ENCODE data around the gene CDC42EP5.

CDC42EP5 gene

GRCh38 chr19:54455786-54456422, 17.2 kb downstream of the CDC42EP5 start:
- DNase-seq (ENCODE audit: extremely low spot score), result no peak
- TF ChIP-seq HDGF (IDR thresholded peaks at IDR 0.05; ENCODE audit: borderline replicate concordance), result no peak
- TF ChIP-seq ELF4 (IDR thresholded peaks at IDR 0.05), result no peak
- TF ChIP-seq FOXA1 (IDR thresholded peaks at IDR 0.05), result no peak
- TF ChIP-seq SP1 (IDR thresholded peaks at IDR 0.05), result no peak
- POLR2A ChIA-PET, result no interaction called here
- CTCF ChIA-PET, result no interaction called here

GRCh38 chr19:54454781-54455675, 18.1 kb downstream of the CDC42EP5 start:
- ChIA-PET CTCF (no interaction called here), POLR2A (interaction anchor here (0.7 to 2.0 kb wide), 2 partner anchors 7 to 9 kb away, joined by 3 to 5 read pairs; partner anchors contain the start of gene LENG9)
- TF ChIP-seq SUZ12 (IDR thresholded peaks at IDR 0.05), result no peak
- TF ChIP-seq FOXM1 (IDR thresholded peaks at IDR 0.05; ENCODE audit: borderline replicate concordance), result no peak
- no peak for TF ChIP-seq ZNF384 (IDR thresholded peaks at IDR 0.05)
- no peak for TF ChIP-seq TARDBP (IDR thresholded peaks at IDR 0.05)
- TF ChIP-seq FOXA1 (IDR thresholded peaks at IDR 0.05), result no peak
- no peak for TF ChIP-seq HDGF (IDR thresholded peaks at IDR 0.05; ENCODE audit: borderline replicate concordance)
- TF ChIP-seq FOXK2 (IDR thresholded peaks at IDR 0.05), result no peak
- TF ChIP-seq CTBP1 (IDR thresholded peaks at IDR 0.05; ENCODE audit: borderline replicate concordance), result no peak
- TF ChIP-seq L3MBTL2 (conservative IDR thresholded peaks at IDR 0.05), result no peak
- TF ChIP-seq SP1 (IDR thresholded peaks at IDR 0.05), result no peak
- no peak for TF ChIP-seq LEF1 (IDR thresholded peaks at IDR 0.05; ENCODE audit: borderline replicate concordance)
- no peak for TF ChIP-seq NFRKB (IDR thresholded peaks at IDR 0.05)
- TF ChIP-seq ELF4 (IDR thresholded peaks at IDR 0.05), result no peak
- TF ChIP-seq BHLHE40 (IDR thresholded peaks at IDR 0.05; ENCODE audit: borderline replicate concordance), result no peak
- no peak for TF ChIP-seq PKNOX1 (IDR thresholded peaks at IDR 0.05)
- no peak for TF ChIP-seq ARNT (IDR thresholded peaks at IDR 0.05)
- no peak for DNase-seq (ENCODE audit: extremely low spot score)

- CTCF ChIA-PET, result no interaction called here
Observed at GRCh38 chr19:54453921-54454780, 18.9 kb downstream of the CDC42EP5 start.

GRCh38 chr19:54452626-54453025, 20.5 kb downstream of the CDC42EP5 start:
- ChIA-PET POLR2A (interaction anchor here (2.0 kb wide), 1 partner anchor 9 kb away, joined by 5 read pairs; no protein-coding TSS in a partner anchor), CTCF (no interaction called here)
- TF ChIP-seq LEF1 (IDR thresholded peaks at IDR 0.05; ENCODE audit: borderline replicate concordance) (no peak), SP1 (IDR thresholded peaks at IDR 0.05) (no peak), ARNT (IDR thresholded peaks at IDR 0.05) (no peak), ELF4 (IDR thresholded peaks at IDR 0.05) (no peak), PKNOX1 (IDR thresholded peaks at IDR 0.05) (no peak), SUZ12 (IDR thresholded peaks at IDR 0.05) (no peak), HDGF (IDR thresholded peaks at IDR 0.05; ENCODE audit: borderline replicate concordance) (no peak), TARDBP (IDR thresholded peaks at IDR 0.05) (no peak), ZNF384 (IDR thresholded peaks at IDR 0.05) (no peak), NFRKB (IDR thresholded peaks at IDR 0.05) (no peak), FOXM1 (IDR thresholded peaks at IDR 0.05; ENCODE audit: borderline replicate concordance) (no peak), CTBP1 (IDR thresholded peaks at IDR 0.05; ENCODE audit: borderline replicate concordance) (no peak), L3MBTL2 (conservative IDR thresholded peaks at IDR 0.05) (no peak), FOXK2 (IDR thresholded peaks at IDR 0.05) (no peak), FOXA1 (IDR thresholded peaks at IDR 0.05) (no peak)
- no peak for DNase-seq (ENCODE audit: extremely low spot score)

More at GRCh38 chr19:54453921-54454780, 18.9 kb downstream of the CDC42EP5 start:
- no peak for DNase-seq (ENCODE audit: extremely low spot score)
- POLR2A ChIA-PET, result interaction anchor here (0.7 to 2.0 kb wide), 2 partner anchors 8 to 9 kb away, joined by 3 to 5 read pairs; partner anchors contain the start of gene LENG9
- TF ChIP-seq L3MBTL2 (conservative IDR thresholded peaks at IDR 0.05) (no peak), ELF4 (IDR thresholded peaks at IDR 0.05) (no peak), ZNF384 (IDR thresholded peaks at IDR 0.05) (no peak), FOXM1 (IDR thresholded peaks at IDR 0.05; ENCODE audit: borderline replicate concordance) (no peak), LEF1 (IDR thresholded peaks at IDR 0.05; ENCODE audit: borderline replicate concordance) (no peak), SP1 (IDR thresholded peaks at IDR 0.05) (no peak), TARDBP (IDR thresholded peaks at IDR 0.05) (no peak), FOXA1 (IDR thresholded peaks at IDR 0.05) (no peak)

- ChIA-PET POLR2A (no interaction called here), CTCF (no interaction called here)
- no peak for DNase-seq (ENCODE audit: extremely low spot score)
- no peak for TF ChIP-seq NFRKB (IDR thresholded peaks at IDR 0.05)
- TF ChIP-seq FOXM1 (IDR thresholded peaks at IDR 0.05; ENCODE audit: borderline replicate concordance), result no peak
- no peak for TF ChIP-seq FOXK2 (IDR thresholded peaks at IDR 0.05)
- no peak for TF ChIP-seq TARDBP (IDR thresholded peaks at IDR 0.05)
- no peak for TF ChIP-seq BHLHE40 (IDR thresholded peaks at IDR 0.05; ENCODE audit: borderline replicate concordance)
Observed at GRCh38 chr19:54451997-54452396, 21.1 kb downstream of the CDC42EP5 start.

Measured in HEK293T (cell line).